Measurements from ENCODE around the gene SLC6A20.

Gene SLC6A20

DNA sequence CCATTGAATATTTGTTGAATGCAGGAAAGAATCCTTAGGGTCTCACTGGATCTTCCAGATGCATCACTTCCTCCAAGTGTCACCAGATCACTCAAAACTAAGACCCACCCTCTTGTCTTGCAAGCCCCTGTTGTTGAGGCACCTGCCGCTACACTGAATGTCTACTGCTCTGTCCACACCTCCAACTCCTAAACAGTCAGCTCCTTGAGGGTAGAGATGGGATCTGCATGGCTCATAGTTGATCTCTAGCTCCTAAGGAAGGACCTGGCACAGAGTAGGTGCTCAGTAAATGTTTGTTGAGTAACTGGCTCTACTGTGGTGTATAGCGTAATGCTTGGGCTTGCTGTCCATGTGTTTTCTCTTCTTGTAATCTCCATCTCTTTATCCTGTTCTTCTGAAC is 8.8 kb downstream of the SLC6A20 start (continued):
- TF ChIP-seq ZNF114 (tag by site-specific recombination; IDR thresholded peaks at IDR 0.05) (no peak), SP3 (tag by site-specific recombination; IDR thresholded peaks at IDR 0.05) (no peak), ZBTB7A (tag by site-specific recombination; IDR thresholded peaks at IDR 0.05; ENCODE audit: low read depth) (no peak), ZNF302 (tag by site-specific recombination; IDR thresholded peaks at IDR 0.05; ENCODE audit: low read depth) (no peak), ZNF623 (tag by site-specific recombination; IDR thresholded peaks at IDR 0.05) (no peak), ZNF426 (tag by site-specific recombination; IDR thresholded peaks at IDR 0.05) (no peak), ZNF433 (tag by site-specific recombination; IDR thresholded peaks at IDR 0.05; ENCODE audit: low read depth) (no peak), ZNF202 (tag by site-specific recombination; IDR thresholded peaks at IDR 0.05; ENCODE audit: borderline replicate concordance) (no peak), ZNF169 (tag by site-specific recombination; IDR thresholded peaks at IDR 0.05) (no peak)
- TF ChIP-seq, protein P1, sequence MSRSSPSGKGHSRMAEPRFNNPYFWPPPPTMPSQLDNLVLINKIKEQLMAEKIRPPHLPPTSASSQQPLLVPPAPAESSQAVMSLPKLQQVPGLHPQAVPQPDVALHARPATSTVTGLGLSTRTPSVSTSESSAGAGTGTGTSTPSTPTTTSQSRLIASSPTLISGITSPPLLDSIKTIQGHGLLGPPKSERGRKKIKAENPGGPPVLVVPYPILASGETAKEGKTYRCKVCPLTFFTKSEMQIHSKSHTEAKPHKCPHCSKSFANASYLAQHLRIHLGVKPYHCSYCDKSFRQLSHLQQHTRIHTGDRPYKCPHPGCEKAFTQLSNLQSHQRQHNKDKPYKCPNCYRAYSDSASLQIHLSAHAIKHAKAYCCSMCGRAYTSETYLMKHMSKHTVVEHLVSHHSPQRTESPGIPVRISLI (tag by site-specific recombination; IDR thresholded peaks at IDR 0.05) = no peak

DNA sequence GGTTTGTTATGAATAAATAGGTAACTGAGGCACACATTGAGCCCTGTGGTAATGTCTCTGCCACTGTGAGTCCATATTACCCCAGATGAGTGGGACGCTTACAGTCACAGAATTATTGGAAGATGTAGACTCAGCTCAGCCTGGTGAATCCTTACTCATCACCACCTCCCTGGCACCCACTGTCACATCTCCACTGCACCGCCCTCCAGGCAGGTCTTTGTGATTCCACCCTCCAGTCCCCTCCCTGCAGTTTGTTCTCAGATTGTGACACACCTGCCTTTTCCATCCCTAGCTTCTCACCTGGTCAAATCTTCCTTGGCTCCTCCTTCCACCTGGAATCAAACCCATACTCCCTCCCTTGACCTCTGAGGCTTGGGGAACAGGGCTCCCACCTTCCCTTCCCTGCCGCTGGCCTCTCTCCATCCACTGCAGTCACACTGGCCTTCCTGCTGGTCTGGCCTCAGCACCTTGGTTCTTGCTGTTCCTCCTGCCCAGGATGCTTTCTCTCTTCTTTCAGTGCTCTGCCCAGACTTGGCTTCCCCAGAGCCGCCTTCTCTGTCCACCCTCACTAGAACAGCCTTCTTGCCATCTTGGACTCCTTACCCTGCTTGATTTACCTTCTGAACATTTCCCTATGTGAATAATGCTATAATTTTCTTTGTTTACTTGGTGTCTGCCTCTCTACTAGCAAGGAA is 9.4 kb downstream of the SLC6A20 start:
- POLR2A ChIA-PET = no interaction called here
- H3K4me3 ChIP-seq (ENCODE audit: low read depth, low read length) = no peak overlapping the region
- no peak overlapping the region for H3K27ac ChIP-seq (ENCODE audit: extremely low read depth, low read depth, low read length)
- H3K9me3 ChIP-seq (ENCODE audit: control insufficient read depth, insufficient read depth, low read depth, low read length) = no peaks in the 10 kb centered on the region
- no peaks in the 10 kb centered on the region for H3K36me3 ChIP-seq (ENCODE audit: control insufficient read depth in 2 of 2, insufficient read depth in 1 of 2, low read length in 2 of 2)
- H3K4me1 ChIP-seq (ENCODE audit: control insufficient read depth, insufficient read depth, low read length) = no peaks in the 10 kb centered on the region
- TF ChIP-seq ZNF146 (tag by site-specific recombination; IDR thresholded peaks at IDR 0.05) (no peak), ZBTB17 (tag by site-specific recombination; IDR thresholded peaks at IDR 0.05) (no peak), ZBTB20 (tag by site-specific recombination; IDR thresholded peaks at IDR 0.05) (no peak), ZNF394 (tag by site-specific recombination; IDR thresholded peaks at IDR 0.05; ENCODE audit: borderline replicate concordance) (no peak), ZNF654 (tag by site-specific recombination; IDR thresholded peaks at IDR 0.05; ENCODE audit: low read depth) (no peak), ZNF670 (tag by site-specific recombination; IDR thresholded peaks at IDR 0.05; ENCODE audit: low read depth) (no peak), ZNF211 (tag by site-specific recombination; IDR thresholded peaks at IDR 0.05; ENCODE audit: low read depth) (no peak), ZNF354C (tag by site-specific recombination; IDR thresholded peaks at IDR 0.05; ENCODE audit: borderline replicate concordance, low read depth) (no peak), ZNF623 (tag by site-specific recombination; IDR thresholded peaks at IDR 0.05) (no peak), ZNF202 (tag by site-specific recombination; IDR thresholded peaks at IDR 0.05; ENCODE audit: borderline replicate concordance) (no peak), ZNF521 (tag by site-specific recombination; IDR thresholded peaks at IDR 0.05) (no peak), ZFHX2 (tag by site-specific recombination; conservative IDR thresholded peaks at IDR 0.05) (no peak), ZBTB1 (tag by site-specific recombination; IDR thresholded peaks at IDR 0.05) (no peak)
- TF ChIP-seq, protein P2, sequence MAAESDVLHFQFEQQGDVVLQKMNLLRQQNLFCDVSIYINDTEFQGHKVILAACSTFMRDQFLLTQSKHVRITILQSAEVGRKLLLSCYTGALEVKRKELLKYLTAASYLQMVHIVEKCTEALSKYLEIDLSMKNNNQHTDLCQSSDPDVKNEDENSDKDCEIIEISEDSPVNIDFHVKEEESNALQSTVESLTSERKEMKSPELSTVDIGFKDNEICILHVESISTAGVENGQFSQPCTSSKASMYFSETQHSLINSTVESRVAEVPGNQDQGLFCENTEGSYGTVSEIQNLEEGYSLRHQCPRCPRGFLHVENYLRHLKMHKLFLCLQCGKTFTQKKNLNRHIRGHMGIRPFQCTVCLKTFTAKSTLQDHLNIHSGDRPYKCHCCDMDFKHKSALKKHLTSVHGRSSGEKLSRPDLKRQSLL (tag by site-specific recombination; IDR thresholded peaks at IDR 0.05) = no peak
- TF ChIP-seq, protein P3, sequence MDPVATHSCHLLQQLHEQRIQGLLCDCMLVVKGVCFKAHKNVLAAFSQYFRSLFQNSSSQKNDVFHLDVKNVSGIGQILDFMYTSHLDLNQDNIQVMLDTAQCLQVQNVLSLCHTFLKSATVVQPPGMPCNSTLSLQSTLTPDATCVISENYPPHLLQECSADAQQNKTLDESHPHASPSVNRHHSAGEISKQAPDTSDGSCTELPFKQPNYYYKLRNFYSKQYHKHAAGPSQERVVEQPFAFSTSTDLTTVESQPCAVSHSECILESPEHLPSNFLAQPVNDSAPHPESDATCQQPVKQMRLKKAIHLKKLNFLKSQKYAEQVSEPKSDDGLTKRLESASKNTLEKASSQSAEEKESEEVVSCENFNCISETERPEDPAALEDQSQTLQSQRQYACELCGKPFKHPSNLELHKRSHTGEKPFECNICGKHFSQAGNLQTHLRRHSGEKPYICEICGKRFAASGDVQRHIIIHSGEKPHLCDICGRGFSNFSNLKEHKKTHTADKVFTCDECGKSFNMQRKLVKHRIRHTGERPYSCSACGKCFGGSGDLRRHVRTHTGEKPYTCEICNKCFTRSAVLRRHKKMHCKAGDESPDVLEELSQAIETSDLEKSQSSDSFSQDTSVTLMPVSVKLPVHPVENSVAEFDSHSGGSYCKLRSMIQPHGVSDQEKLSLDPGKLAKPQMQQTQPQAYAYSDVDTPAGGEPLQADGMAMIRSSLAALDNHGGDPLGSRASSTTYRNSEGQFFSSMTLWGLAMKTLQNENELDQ (tag by site-specific recombination; IDR thresholded peaks at IDR 0.05; ENCODE audit: low read depth) = no peak
- CTCF ChIA-PET = no interaction called here

Data from HEK293 (cell line).